Coronary artery (tissue), 2 donors: Measurements from ENCODE around the gene RCC2.

Source experiments
- DNase-seq: peaks from one replicate; pipeline ENCODE4 v3.0.0-alpha.2; 2017; ENCODE audit warnings: low spot score
- H3K27ac ChIP-seq, 2 donors: fragments of 200-600 bp; sonication (generic); one replicate each; pipeline ENCODE4 v1.5.1; 2016 to 2019
- H3K4me3 ChIP-seq: fragments of 200-600 bp; sonication (generic); 2 replicates; pipeline ENCODE4 v1.5.1; 2016; ENCODE audit warnings: mild to moderate bottlenecking, moderate library complexity
- TF ChIP-seq, protein P1 (sequence below): fragments of 200-600 bp; sonication (generic); IDR thresholded peaks from one replicate; pipeline ENCODE4 v1.5.1; 2019; ENCODE audit warnings: antibody characterized with exemption

RCC2 gene

DNA sequence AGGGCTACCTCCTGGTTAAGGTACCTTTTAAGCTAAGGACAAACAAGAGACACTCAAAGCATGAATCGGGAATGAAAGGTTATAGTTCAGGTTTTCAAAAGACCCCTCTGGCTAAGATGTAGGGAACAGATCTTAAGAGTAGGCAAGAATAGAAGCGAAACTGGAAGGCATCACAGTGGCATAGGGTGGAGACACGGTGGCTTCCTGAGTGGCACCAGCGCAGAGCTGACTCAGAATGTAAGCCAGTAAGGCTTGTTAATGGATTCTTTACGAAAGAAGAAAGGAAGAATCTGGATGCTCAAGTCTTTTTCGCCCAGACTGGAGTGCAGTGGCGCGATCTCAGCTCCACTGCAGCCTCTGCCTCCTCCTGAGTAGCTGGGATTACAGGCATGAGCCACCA, 46.2 kb downstream of the RCC2 start:
- Histone ChIP-seq H3K27ac (no peak overlapping the region), H3K4me3 (no peak overlapping the region)
- DNase-seq, result no peak
- TF ChIP-seq, protein P1, sequence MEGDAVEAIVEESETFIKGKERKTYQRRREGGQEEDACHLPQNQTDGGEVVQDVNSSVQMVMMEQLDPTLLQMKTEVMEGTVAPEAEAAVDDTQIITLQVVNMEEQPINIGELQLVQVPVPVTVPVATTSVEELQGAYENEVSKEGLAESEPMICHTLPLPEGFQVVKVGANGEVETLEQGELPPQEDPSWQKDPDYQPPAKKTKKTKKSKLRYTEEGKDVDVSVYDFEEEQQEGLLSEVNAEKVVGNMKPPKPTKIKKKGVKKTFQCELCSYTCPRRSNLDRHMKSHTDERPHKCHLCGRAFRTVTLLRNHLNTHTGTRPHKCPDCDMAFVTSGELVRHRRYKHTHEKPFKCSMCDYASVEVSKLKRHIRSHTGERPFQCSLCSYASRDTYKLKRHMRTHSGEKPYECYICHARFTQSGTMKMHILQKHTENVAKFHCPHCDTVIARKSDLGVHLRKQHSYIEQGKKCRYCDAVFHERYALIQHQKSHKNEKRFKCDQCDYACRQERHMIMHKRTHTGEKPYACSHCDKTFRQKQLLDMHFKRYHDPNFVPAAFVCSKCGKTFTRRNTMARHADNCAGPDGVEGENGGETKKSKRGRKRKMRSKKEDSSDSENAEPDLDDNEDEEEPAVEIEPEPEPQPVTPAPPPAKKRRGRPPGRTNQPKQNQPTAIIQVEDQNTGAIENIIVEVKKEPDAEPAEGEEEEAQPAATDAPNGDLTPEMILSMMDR, result no peak

- no peak for DNase-seq
- Histone ChIP-seq H3K27ac (no peak overlapping the region), H3K4me3 (no peak overlapping the region)
- TF ChIP-seq, protein P1, result no peak
Observed at GRCh38 chr1:17392199-17392740, 47.2 kb downstream of the RCC2 start.

- TF ChIP-seq, protein P1, result no peak
Observed at GRCh38 chr1:17381161-17381560, 58.3 kb downstream of the RCC2 start.

GRCh38 chr1:17377325-17377953, 62.0 kb downstream of the RCC2 start:
- TF ChIP-seq, protein P1, result no peak
- no peak overlapping the region for H3K27ac ChIP-seq

More at GRCh38 chr1:17381161-17381560, 58.3 kb downstream of the RCC2 start:
- DNase-seq, result no peak
- H3K4me3 ChIP-seq, result no peak overlapping the region
- H3K27ac ChIP-seq, result no peak overlapping the region

GRCh38 chr1:17375651-17376050, 63.8 kb downstream of the RCC2 start:
- TF ChIP-seq, protein P1, result no peak
- no peak for DNase-seq
- Histone ChIP-seq H3K27ac (no peak overlapping the region), H3K4me3 (no peak overlapping the region)

More at GRCh38 chr1:17377325-17377953, 62.0 kb downstream of the RCC2 start:
- DNase-seq, result no peak
- H3K4me3 ChIP-seq, result no peak overlapping the region

- H3K4me3 ChIP-seq, result no peak overlapping the region
- H3K27ac ChIP-seq, result no peak overlapping the region
- no peak for DNase-seq
- TF ChIP-seq, protein P1, result no peak
Observed at GRCh38 chr1:17372955-17373354, 66.5 kb downstream of the RCC2 start.

GRCh38 chr1:17371896-17372295, 67.6 kb downstream of the RCC2 start, which contains the start of gene PADI6:
PADI6 (plus strand) TSS chr1:17372196; CDS start chr1:17372246, 50 bp downstream.
- TF ChIP-seq, protein P1, result no peak
- DNase-seq, result no peak
- Histone ChIP-seq H3K4me3 (no peak within 1 kb of the TSS), H3K27ac (no peak within 1 kb of the TSS)
